ENCODE measurements around the gene SOCS6.
"Not testable (repeated sequence)": the region's sequence is repeated elsewhere in the genome, so short reads cannot be mapped to it uniquely, and the experiment has no call there.

SOCS6 gene

GRCh38 chr18:70324897-70325296 is 36.1 kb downstream of the SOCS6 start:
- DNase-seq = no peak

- DNase-seq = no peak
Measured at GRCh38 chr18:70326255-70326654, 37.4 kb downstream of the SOCS6 start.

- DNase-seq = no peak
Measured at GRCh38 chr18:70328169-70328568, 39.3 kb downstream of the SOCS6 start.

GRCh38 chr18:70329071-70329470 is 40.2 kb downstream of the SOCS6 start:
- DNase-seq = no peak

GRCh38 chr18:70330887-70331286 is 42.0 kb downstream of the SOCS6 start:
- DNase-seq = no peak

- DNase-seq = no peak
Measured at GRCh38 chr18:70331456-70332097, 42.7 kb downstream of the SOCS6 start.

GRCh38 chr18:70332694-70333093 is 43.8 kb downstream of the SOCS6 start:
- DNase-seq = no peak

GRCh38 chr18:70333316-70333715 is 44.5 kb downstream of the SOCS6 start:
- DNase-seq = no peak

GRCh38 chr18:70333757-70334156 is 44.9 kb downstream of the SOCS6 start:
- DNase-seq = no peak

- DNase-seq = no peak
Measured at GRCh38 chr18:70334264-70334663, 45.4 kb downstream of the SOCS6 start.

- DNase-seq = no peak
Measured at GRCh38 chr18:70334728-70335329, 46.0 kb downstream of the SOCS6 start.

GRCh38 chr18:70335892-70336726 is 47.3 kb downstream of the SOCS6 start:
- no peak for DNase-seq

- no peak for DNase-seq
Measured at GRCh38 chr18:70337139-70337972, 48.5 kb downstream of the SOCS6 start.

- DNase-seq = no peak
Measured at GRCh38 chr18:70338890-70339289, 50.0 kb downstream of the SOCS6 start.

- DNase-seq = no peak
Measured at GRCh38 chr18:70339915-70340314, 51.1 kb downstream of the SOCS6 start.

GRCh38 chr18:70348481-70348880 is 59.6 kb downstream of the SOCS6 start:
- DNase-seq = not testable (repeated sequence)

GRCh38 chr18:70349316-70349715 is 60.5 kb downstream of the SOCS6 start:
- DNase-seq = no peak

- no peak for DNase-seq
Measured at GRCh38 chr18:70354080-70354479, 65.2 kb downstream of the SOCS6 start.

GRCh38 chr18:70354771-70355170 is 65.9 kb downstream of the SOCS6 start:
- no peak for DNase-seq

- no peak for DNase-seq
Measured at GRCh38 chr18:70355620-70356385, 67.0 kb downstream of the SOCS6 start.

GRCh38 chr18:70358105-70358406 is 69.2 kb downstream of the SOCS6 start:
- DNase-seq = not testable (repeated sequence)

GRCh38 chr18:70359071-70359470 is 70.2 kb downstream of the SOCS6 start:
- DNase-seq = no peak

- no peak for DNase-seq
Measured at GRCh38 chr18:70362258-70362657, 73.4 kb downstream of the SOCS6 start.

All from stimulated activated CD8-positive, alpha-beta memory T cell treated with anti-CD3 and anti-CD28 coated beads, Interleukin-4, amount 100 ng/mL, for 48 hours (primary cell).